GM23248 (cell line): Measurements from ENCODE around the gene ALDOB.

ENCODE experiments used
- EZH2 ChIP-seq: fragments of 200-600 bp; sonication (generic); IDR thresholded peaks from 2 replicates; pipeline ENCODE4 v1.6.1; 2018; ENCODE audit warnings: antibody characterized with exemption, mild to moderate bottlenecking; ENCODE audit not compliant: insufficient read depth, poor library complexity, severe bottlenecking
- EZH2phosphoT487 ChIP-seq: fragments of 200-600 bp; sonication (generic); IDR thresholded peaks from 2 replicates; pipeline ENCODE4 v1.6.1; 2018; ENCODE audit warnings: antibody characterized with exemption, moderate library complexity, mild to moderate bottlenecking, low read depth; ENCODE audit not compliant: insufficient read depth

GRCh38 chr9:101371813-101372212 lies 63.8 kb downstream of the ALDOB start:
- TF ChIP-seq EZH2 (no peak), EZH2phosphoT487 (no peak)
